Kidney epithelial cell (primary cell): ENCODE measurements around the gene MYRIP. TPM values are rescaled to one million over a fixed set of nuclear protein-coding genes. Genes with fewer than 3 reads are reported as not detected.

Experiments used
- DNase-seq: peaks from one replicate; pipeline ENCODE4 v3.0.0-alpha.2; 2010; ENCODE audit warnings: low read depth
- H3K27me3 ChIP-seq: 2 replicates; pipeline ENCODE4 v1.6.0; 2011; ENCODE audit warnings: low read length; ENCODE audit not compliant: control insufficient read depth, insufficient read depth
- H3K36me3 ChIP-seq: 2 replicates; pipeline ENCODE4 v1.5.1; 2011; ENCODE audit warnings: low read length; ENCODE audit not compliant: control insufficient read depth, insufficient read depth
- H3K4me3 ChIP-seq: 2 replicates; pipeline ENCODE4 v1.5.1; 2011; ENCODE audit warnings: low read depth, mild to moderate bottlenecking, control low read depth, low read length
- CTCF ChIP-seq: IDR thresholded peaks from 2 replicates; pipeline ENCODE4 v1.5.1; 2011; ENCODE audit warnings: mild to moderate bottlenecking, moderate library complexity, low read length, control low read depth, inconsistent platforms; ENCODE audit not compliant: insufficient read depth, poor library complexity, severe bottlenecking
- total RNA-seq: library from RNA; depleted of rRNA; stranded (reverse); fragments of >200 nt; gene quantifications from 2 replicates; pipeline ENCODE4 v1.2.3, GENCODE V29; 2015

The MYRIP gene
- total RNA-seq, result 0.04 and 0.07 TPM in 2 replicates

GRCh38 chr3:39809181-39809994, at the start of gene MYRIP:
TSS of gene MYRIP (plus strand) at chr3:39809609. CDS start at chr3:39900817, 91,208 bp downstream.
- TF ChIP-seq CTCF, result no peak
- Histone ChIP-seq H3K27me3 (peaks cover 33% of the 10 kb centered on the region), H3K36me3 (no peaks in the 10 kb centered on the region), H3K4me3 (peak within 1 kb of the TSS; percentile 49)
- DNase-seq, result no peak

GRCh38 chr3:39760325-39760724, 49.1 kb upstream of the MYRIP start:
- no peaks in the 10 kb centered on the region for H3K27me3 ChIP-seq
- DNase-seq, result no peak
- no peak for TF ChIP-seq CTCF
- H3K36me3 ChIP-seq, result no peaks in the 10 kb centered on the region
- no peak overlapping the region for H3K4me3 ChIP-seq

GRCh38 chr3:39762537-39763070, 46.8 kb upstream of the MYRIP start:
- Histone ChIP-seq H3K27me3 (no peaks in the 10 kb centered on the region), H3K36me3 (no peaks in the 10 kb centered on the region), H3K4me3 (no peak overlapping the region)
- no peak for DNase-seq
- no peak for TF ChIP-seq CTCF

GRCh38 chr3:39763390-39763789, 46.0 kb upstream of the MYRIP start:
- Histone ChIP-seq H3K4me3 (no peak overlapping the region), H3K36me3 (no peaks in the 10 kb centered on the region), H3K27me3 (no peaks in the 10 kb centered on the region)
- no peak for DNase-seq
- no peak for TF ChIP-seq CTCF

GRCh38 chr3:39765575-39765974, 43.8 kb upstream of the MYRIP start:
- Histone ChIP-seq H3K4me3 (no peak overlapping the region), H3K36me3 (no peaks in the 10 kb centered on the region), H3K27me3 (no peaks in the 10 kb centered on the region)
- TF ChIP-seq CTCF, result no peak
- no peak for DNase-seq
